Measurements from ENCODE around the gene MFSD2A. TPM values are rescaled to one million over a fixed set of nuclear protein-coding genes. Genes with fewer than 3 reads are reported as not detected.

Gene MFSD2A
- total and polyA plus RNA-seq, 9 of the 15 experiments (the other 6 are each of a cell fraction or from before 2014, with no cell fraction given), result 0.06 to 0.40 (median 0.15) TPM; not detected in 4

- TF ChIP-seq ZNF280A (IDR thresholded peaks at IDR 0.05; ENCODE audit: low read depth, partially characterized antibody), result no peak
- TF ChIP-seq E2F8 (IDR thresholded peaks at IDR 0.05; ENCODE audit: low read depth, partially characterized antibody), result no peak
- TF ChIP-seq RFX1 (IDR thresholded peaks at IDR 0.05), result peak; percentile 46; the same call in 1 of the 2 replicates
- TF ChIP-seq PBX2 (CRISPR knock-in tag; IDR thresholded peaks at IDR 0.05; ENCODE audit: low read depth), result 0 out of 2 replicates have a peak, but pooled peaks have one; percentile 22
- TF ChIP-seq PBX2 (tag; conservative IDR thresholded peaks at IDR 0.05; ENCODE audit: low read depth), result peak; percentile 69
- peak; percentile 89 for TF ChIP-seq PKNOX1 (IDR thresholded peaks at IDR 0.05)
- Histone ChIP-seq H3K4me1 (replicated peaks in 1 of 2; ENCODE audit: control insufficient read depth in 2 of 2, insufficient read depth in 2 of 2, low read length in 2 of 2) (no peaks in the 10 kb centered on the region), H3K4me3 (no peak overlapping the region), H2AFZ (ENCODE audit: low read depth, low read length) (no peak overlapping the region), H4K20me1 (replicated peaks; ENCODE audit: control insufficient read depth, insufficient read depth, low read length) (no peaks in the 10 kb centered on the region), H3K9me1 (ENCODE audit: control insufficient read depth, insufficient read depth, low read length) (no peaks in the 10 kb centered on the region), H3K9me3 (replicated peaks; ENCODE audit: control insufficient read depth, insufficient read depth, low read depth, low read length) (no peaks in the 10 kb centered on the region), H3K27me3 (ENCODE audit: control insufficient read depth in 2 of 2, insufficient read depth in 2 of 2, low read length in 2 of 2) (peaks cover 0 to 3% of the 10 kb centered on the region in 2 experiments; a peak in 3 of 5 replicates), H3K36me3 (ENCODE audit: control insufficient read depth, insufficient read depth, low read length) (no peaks in the 10 kb centered on the region), H3K27ac (ENCODE audit: extremely low read depth, low read depth, low read length) (no peak overlapping the region), H3K9ac (ENCODE audit: insufficient read depth in 1 of 2, low read depth in 2 of 2, low read length in 2 of 2) (no peak overlapping the region), H3K4me2 (ENCODE audit: insufficient read depth, low read length) (no peak overlapping the region), H3K79me2 (ENCODE audit: control insufficient read depth, insufficient read depth, low read length) (no peaks in the 10 kb centered on the region)
- no peak for FAIRE-seq
- no peak for ATAC-seq
- POLR2A ChIA-PET, result interaction anchor here (0.6 kb wide), 2 partner anchors 19 to 841 kb away, joined by 3 to 4 read pairs; no protein-coding TSS in a partner anchor
- CTCF ChIA-PET (ENCODE audit: low intra/inter-chr PET ratio), result no interaction called here
- no TSS peak for BruUV-seq (replicated peaks)
- intact Hi-C loops (cut with micrococcal nuclease), result no loop called here
- in situ Hi-C loops (cut with MboI), result no loop called here
- DNase-seq (ENCODE audit: extremely low read depth in 1 of 4, low spot score in 3 of 4), result peak in 1 of 4 experiments; percentile 29
- WGBS (ENCODE audit: insufficient coverage, low coverage, missing lambda C conversion rate), result 5% methylated on average over 2 of the region's 2 CpGs
Measured at GRCh38 chr1:40004857-40005256, 49.9 kb downstream of the MFSD2A start.

All from K562 (cell line).